Dendritic cell treated with granulocyte-macrophage colony-stimulating factor and Interleukin-4, amounts not matched to agents 40 ng/mL and 50 ng/mL, for 4 days (primary cell): ENCODE data around the gene LASP1.

Experiments used
- H3K27ac Mint-ChIP-seq: one replicate; pipeline ENCODE4 v1.8.0; 2022; ENCODE audit warnings: mild to moderate bottlenecking, mixed read lengths
- H3K27me3 Mint-ChIP-seq: one replicate; pipeline ENCODE4 v1.8.0; 2022; ENCODE audit warnings: mild to moderate bottlenecking, mixed read lengths
- H3K36me3 Mint-ChIP-seq: one replicate; pipeline ENCODE4 v1.8.0; 2022; ENCODE audit warnings: low read depth, mixed read lengths
- H3K4me1 Mint-ChIP-seq: one replicate; pipeline ENCODE4 v1.8.0; 2022; ENCODE audit warnings: low read depth, mixed read lengths
- H3K4me3 Mint-ChIP-seq: one replicate; pipeline ENCODE4 v1.8.0; 2022; ENCODE audit warnings: mild to moderate bottlenecking, moderate library complexity, mixed read lengths
- H3K9me3 Mint-ChIP-seq: one replicate; pipeline ENCODE4 v1.8.0; 2022; ENCODE audit warnings: mixed read lengths
- intact Hi-C: fragments of 100-400 bp; cut with micrococcal nuclease; formaldehyde crosslinking; loops from one replicate; pipeline ENCODE4 v1.15.0; 2022

Gene LASP1

DNA sequence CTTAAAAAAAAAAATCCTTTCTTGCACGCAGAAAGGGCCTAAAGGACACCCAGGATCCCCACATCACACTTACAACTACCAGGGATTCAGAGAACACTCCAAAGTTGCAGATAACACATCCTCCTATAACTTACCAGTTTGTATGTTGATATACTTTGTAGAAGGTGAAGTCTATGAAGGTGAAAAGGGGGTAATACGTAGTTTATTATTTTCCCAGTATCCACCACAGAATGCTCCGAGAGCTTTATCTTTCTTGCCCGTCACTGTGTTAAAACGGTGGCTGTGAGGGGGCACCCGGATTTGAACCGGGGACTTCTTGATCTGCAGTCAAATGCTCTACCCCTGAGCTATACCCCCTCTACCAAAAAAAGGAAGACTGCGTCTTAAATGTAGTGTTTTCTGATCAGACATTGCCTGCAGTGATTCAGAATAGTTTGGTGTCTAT lies 8.4 kb upstream of the LASP1 start:
- no peaks in the 10 kb centered on the region for H3K36me3 Mint-ChIP-seq
- no peak overlapping the region for H3K27ac Mint-ChIP-seq
- no peaks in the 10 kb centered on the region for H3K9me3 Mint-ChIP-seq
- H3K4me1 Mint-ChIP-seq, result peaks cover 23% of the 10 kb centered on the region
- no peak overlapping the region for H3K4me3 Mint-ChIP-seq
- intact Hi-C loops, result no loop called here
- peaks cover 15% of the 10 kb centered on the region for H3K27me3 Mint-ChIP-seq

DNA sequence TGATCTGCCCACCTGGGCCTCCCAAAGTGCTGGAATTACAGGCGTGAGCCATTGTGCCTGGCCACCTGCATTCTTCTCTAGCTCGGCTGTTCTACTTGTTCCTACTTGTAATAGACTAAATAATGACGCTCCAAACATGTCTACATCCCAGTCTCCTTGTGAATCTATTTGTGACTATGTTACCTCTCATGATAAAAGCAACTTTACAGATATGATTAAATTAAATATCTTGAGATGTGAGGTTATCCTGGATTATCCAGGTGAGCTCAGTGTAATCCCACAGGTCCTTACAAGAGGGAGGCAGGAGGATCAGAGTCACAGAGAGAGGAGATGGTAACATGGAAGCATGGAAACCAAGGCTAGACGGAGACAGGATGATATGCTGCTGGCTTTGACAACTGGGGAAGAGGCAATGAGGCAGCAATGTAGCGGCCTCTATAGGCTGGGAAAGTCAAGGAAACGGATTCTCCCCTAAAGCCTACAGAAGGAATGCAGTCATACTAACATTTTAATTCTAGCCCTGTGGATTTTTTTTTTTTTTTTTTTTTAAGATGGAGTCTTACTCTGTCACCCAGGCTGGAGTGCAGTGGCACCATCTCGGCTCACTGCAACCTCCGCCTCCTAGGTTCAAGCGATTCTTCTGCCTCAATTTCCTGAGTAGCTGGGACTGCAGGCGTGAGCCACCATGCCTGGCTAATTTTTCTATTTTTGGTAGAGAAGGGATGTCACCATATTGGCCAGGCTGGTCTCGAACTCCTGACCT lies 5.0 kb upstream of the LASP1 start:
- peaks cover 2% of the 10 kb centered on the region for H3K36me3 Mint-ChIP-seq
- H3K4me1 Mint-ChIP-seq, result peaks cover 18% of the 10 kb centered on the region
- intact Hi-C loops, result loop anchor here (5.0 kb wide), 1 partner anchor 113 kb away; the partner anchor contains the start of gene PSMB3
- peaks cover 15% of the 10 kb centered on the region for H3K27me3 Mint-ChIP-seq
- no peak overlapping the region for H3K4me3 Mint-ChIP-seq
- no peaks in the 10 kb centered on the region for H3K9me3 Mint-ChIP-seq
- no peak overlapping the region for H3K27ac Mint-ChIP-seq

DNA sequence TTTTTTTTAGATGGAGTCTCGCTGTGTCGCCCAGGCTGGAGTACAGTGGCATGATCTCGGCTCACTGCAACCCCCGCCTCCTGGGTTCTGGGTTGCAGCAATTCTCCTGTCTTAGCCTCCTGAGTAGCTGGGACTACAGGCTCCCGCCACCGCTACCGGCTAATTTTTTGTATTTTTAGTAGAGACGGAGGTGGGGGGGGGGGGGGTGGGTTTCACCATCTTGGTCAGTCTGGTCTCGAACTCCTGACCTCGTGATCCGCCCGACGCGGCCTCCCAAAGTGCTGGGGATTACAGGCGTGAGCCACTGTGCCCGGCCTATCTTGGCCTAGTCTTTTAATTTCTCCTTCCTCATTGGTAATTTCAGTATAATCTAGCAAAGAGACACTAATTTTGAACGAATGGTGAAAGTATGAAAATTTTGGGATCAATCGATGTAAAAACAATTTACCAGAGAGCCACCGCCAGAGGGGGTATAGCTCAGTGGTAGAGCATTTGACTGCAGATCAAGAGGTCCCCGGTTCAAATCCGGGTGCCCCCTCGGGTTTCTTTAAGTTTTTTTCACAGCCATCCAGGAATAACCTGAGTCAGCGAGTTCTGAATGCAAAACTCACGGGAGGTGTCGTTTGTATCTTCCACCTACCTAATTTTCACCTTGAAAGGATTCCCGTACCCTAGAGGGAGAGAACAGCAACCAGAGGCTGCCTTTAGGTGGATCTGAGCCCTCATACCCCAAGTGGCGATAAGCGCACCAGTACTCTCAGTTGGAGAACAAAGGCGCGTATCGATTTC lies 2.5 kb upstream of the LASP1 start:
- H3K36me3 Mint-ChIP-seq, result peaks cover 27% of the 10 kb centered on the region
- H3K9me3 Mint-ChIP-seq, result no peaks in the 10 kb centered on the region
- H3K27ac Mint-ChIP-seq, result peak overlapping the region; percentile 97
- intact Hi-C loops, result loop anchor here (5.0 kb wide), 1 partner anchor 115 kb away; the partner anchor contains the start of gene PSMB3
- H3K4me1 Mint-ChIP-seq, result peaks cover 34% of the 10 kb centered on the region
- H3K4me3 Mint-ChIP-seq, result peak overlapping the region; percentile 100
- peaks cover 12% of the 10 kb centered on the region for H3K27me3 Mint-ChIP-seq

DNA sequence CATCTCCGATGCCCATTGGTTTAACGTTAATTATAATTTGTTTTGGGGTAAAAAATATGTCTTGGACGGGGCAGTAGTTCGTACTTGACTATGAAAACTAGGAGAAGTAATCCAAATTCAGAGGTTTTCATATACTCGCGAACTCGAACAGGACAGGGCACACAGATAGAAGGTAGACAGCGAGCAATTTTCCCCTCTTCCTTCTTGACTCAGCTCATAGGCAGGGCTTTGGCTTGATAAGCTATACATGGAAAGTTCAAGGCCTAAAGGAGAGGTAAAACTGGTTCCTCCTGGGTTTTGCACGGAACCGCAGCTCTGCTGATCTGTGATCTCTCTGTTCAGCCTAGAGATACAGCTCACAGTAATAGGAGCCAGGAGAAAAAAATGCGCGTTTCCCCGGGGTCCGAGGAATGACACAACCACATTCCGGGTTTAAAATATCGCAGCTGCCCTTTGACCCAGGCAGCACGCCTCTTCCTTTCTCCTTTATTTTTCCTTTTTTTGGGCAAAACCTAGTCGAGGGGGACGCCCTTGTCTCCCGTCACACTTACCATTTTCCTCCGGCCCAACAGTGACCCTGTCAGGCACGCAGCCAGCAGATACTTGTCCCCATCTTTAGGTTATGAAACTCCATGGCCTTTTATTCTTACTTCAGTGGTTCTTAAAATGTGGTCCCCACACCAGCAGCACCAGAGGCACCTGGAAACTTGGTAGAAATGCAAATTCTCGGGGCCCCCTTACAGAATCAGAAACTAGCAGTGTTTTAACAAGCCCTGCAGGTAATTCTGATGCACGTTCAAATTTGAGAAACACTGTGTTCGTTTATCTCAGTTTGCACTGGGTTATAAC lies 1.7 kb upstream of the LASP1 start:
- Mint-ChIP-seq H3K36me3 (peaks cover 35% of the 10 kb centered on the region), H3K27ac (peak overlapping the region; percentile 97), H3K9me3 (no peaks in the 10 kb centered on the region), H3K27me3 (peaks cover 5% of the 10 kb centered on the region), H3K4me1 (peaks cover 43% of the 10 kb centered on the region), H3K4me3 (peak overlapping the region; percentile 100)
- intact Hi-C loops, result loop anchor here (5.0 kb wide), 1 partner anchor 116 kb away; the partner anchor contains the start of gene PSMB3

DNA sequence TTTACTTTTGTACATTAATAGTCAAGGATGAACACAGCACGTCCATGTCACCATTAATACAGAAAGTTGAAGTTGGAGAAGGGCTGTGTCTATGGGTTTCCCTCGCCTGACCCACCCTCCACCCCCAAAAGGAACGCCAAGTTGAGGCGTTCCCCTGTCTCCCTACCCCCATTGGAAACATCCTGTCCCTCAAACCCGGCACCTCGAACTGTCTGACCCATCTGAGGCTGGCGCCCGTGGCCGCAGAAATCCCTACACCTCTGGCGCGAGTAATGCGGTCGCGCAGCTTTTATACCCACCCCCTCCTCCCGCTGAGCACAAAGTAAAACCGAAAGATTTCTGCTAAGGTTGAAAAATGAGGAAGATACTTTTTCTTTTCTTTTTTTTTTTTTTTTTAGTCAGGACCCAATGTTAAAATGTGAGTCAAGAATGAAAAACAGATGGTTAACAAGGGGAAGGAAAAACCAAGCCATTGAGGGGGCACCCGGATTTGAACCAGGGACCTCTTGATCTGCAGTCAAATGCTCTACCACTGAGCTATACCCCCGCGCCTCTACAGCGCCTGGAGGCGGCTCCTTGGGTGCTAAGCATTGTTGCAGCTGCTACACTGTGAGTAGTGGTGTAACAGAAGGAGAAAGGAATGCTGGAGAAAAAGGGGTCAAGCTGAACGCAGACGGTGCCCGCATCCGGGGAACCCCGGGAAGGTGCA lies 887 bp upstream of the LASP1 start:
- peaks cover 43% of the 10 kb centered on the region for H3K36me3 Mint-ChIP-seq
- peak overlapping the region; percentile 97 for H3K27ac Mint-ChIP-seq
- peaks cover 3% of the 10 kb centered on the region for H3K27me3 Mint-ChIP-seq
- intact Hi-C loops, result loop anchor here (1.0 to 5.0 kb wide), 2 partner anchors 16 to 117 kb away; partner anchors contain the start of genes PSMB3 and RPL23
- H3K4me1 Mint-ChIP-seq, result peaks cover 50% of the 10 kb centered on the region
- H3K9me3 Mint-ChIP-seq, result no peaks in the 10 kb centered on the region
- peak overlapping the region; percentile 100 for H3K4me3 Mint-ChIP-seq

DNA sequence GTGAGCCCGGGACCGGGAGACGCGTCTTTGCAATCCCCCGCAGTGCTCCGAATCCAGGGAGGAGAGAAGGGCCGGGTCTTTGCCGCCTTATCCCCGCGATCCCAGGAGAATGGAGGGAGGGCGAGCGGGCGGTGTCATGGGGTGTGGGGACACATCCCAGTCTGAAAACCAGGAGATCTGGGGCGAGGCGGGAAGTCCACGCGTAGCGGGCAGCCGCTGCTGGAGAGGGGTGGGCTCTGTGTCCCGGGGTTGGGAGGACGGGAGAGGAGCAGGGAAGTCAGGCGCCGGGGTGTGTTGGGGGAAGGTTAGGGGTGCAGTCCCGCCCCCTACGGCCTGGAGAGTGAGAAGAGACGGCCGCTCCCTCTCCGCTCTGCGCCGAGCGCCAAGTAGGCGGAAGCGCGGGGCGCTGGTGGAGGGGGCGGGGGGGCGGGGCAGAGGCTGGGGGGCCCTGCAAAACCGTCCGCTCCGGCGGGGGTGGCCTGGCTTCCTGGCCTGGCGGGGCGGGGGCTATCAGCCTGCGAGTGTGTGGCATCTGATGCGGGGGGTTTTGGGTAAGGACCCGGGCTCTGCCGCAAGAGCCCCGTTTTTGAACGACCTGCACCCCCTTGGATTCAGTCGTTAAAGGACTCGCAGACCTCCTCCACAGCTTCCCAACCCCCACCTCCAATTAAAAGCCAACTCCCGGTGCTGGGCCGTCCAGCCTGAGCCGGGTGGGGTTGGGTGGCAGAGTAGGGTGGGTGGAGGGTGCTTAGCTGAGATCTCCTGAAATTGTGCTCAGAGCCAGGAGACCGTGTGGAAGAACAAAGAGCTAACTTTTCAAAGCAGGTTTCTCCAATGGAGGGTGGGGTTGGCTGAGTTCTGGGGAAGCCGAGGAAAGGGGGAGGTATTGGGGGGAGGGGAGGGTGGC lies 654 bp downstream of the LASP1 start:
- Mint-ChIP-seq H3K9me3 (no peaks in the 10 kb centered on the region), H3K36me3 (peaks cover 59% of the 10 kb centered on the region), H3K4me3 (peak overlapping the region; percentile 100), H3K4me1 (peaks cover 61% of the 10 kb centered on the region), H3K27ac (peak overlapping the region; percentile 97), H3K27me3 (no peaks in the 10 kb centered on the region)
- intact Hi-C loops, result loop anchor here (1.0 kb wide), 1 partner anchor 45 kb away; the partner anchor contains the start of gene CWC25

DNA sequence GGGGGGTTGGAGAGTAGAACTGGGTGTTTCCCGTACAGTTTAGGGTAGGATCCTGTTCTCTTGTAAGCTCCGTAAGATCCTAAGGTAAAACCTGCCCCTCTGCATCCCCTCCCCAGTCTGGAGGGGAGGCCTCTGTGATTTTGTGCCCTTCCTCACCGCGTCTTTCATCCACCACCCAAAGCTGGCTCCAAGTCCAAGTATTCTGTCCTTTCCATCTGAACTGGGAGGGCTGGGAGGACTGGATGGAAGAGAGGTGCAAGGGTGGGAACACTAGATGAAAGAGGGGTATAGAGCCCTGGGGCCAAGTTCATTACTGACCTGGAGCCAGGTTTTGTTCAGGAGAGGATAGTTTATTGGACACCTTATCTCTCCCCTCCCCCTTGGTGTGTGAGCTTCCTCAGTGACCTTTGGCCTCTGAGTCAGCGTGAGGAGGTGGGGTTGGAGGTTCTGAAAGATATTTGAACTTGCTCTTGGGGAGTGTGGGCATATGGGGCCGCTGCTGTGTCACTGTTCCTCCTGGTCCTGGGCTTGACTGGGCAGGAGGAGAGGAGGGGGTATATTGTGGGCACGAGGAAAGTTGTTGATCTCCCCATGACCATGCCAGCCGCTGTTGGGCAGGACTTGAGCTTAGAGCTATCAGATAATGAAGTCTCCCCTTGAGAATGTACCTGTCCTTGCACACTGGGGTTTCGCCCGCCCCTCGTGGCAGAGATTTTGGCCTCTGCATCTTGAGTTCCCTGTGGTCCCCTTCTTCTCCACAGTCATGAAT lies 1.6 kb downstream of the LASP1 start:
- peaks cover 65% of the 10 kb centered on the region for H3K36me3 Mint-ChIP-seq

DNA sequence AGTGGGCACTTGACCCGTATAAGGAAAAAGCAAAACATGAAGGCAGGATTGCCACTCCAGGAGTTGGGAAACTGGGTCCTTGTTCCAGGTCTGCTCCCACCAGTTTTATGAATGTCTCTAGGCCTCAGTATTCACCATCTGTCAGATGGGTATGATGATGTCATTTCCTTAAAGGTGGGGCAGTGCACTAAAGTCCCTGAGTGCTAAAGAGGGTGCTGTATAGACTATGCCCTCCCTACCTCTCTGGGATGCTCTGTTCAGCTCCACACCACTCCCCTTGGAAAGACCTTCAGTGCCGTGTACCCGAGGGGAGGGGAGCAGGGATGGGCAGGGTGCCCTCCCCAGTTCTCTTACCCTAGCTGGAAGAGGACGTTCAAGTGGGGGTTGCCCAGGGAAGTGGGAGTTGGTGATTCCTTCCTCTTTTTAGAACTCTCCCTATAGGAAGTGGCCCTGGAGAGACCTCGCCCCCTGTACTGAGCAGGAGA lies 2.2 kb downstream of the LASP1 start:
- Mint-ChIP-seq H3K27ac (peak overlapping the region; percentile 97), H3K4me1 (peaks cover 73% of the 10 kb centered on the region), H3K36me3 (peaks cover 71% of the 10 kb centered on the region), H3K9me3 (no peaks in the 10 kb centered on the region), H3K27me3 (no peaks in the 10 kb centered on the region), H3K4me3 (peak overlapping the region; percentile 82)
- intact Hi-C loops, result no loop called here

More for the DNA sequence above, 1.6 kb downstream of the LASP1 start:
- intact Hi-C loops, result no loop called here
- Mint-ChIP-seq H3K27me3 (no peaks in the 10 kb centered on the region), H3K9me3 (no peaks in the 10 kb centered on the region), H3K27ac (peak overlapping the region; percentile 97), H3K4me1 (peaks cover 67% of the 10 kb centered on the region), H3K4me3 (peak overlapping the region; percentile 82)

DNA sequence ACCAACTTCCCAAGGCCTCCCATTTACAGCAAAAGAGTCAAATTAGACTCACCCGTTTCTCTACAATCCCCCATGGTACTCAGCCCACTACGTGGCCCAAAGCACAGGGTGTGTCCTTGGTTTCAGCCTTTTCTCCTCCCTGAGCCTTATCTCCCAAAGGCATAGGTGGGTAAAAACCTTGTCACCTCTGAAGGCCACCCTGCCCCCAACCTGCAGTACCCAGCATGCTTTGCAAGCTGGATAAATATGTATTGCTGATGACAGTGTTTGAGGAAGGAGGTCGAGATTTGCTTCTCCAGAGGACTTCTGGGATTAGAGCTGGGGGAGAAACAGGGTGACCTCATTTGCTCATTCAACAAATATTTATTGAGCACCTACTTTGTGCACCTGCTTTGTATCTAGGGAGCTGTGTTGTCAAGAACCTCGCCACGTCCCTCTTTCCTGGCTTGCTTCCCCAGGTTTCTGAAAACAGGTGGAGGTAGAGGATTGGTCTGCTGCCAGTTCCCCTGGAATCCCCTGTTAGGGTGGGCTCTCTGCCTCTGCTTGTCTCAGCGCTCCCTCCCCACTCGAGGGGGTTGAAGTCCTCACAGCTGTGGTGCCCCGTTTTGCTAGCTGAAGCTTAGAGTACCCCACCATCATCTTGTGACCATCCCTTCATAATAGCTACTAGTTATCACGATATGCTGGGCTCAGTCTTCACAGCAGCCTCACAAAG lies 3.0 kb downstream of the LASP1 start:
- H3K27ac Mint-ChIP-seq, result peak overlapping the region; percentile 97
- peaks cover 78% of the 10 kb centered on the region for H3K36me3 Mint-ChIP-seq
- H3K4me1 Mint-ChIP-seq, result peaks cover 77% of the 10 kb centered on the region
- H3K4me3 Mint-ChIP-seq, result peak overlapping the region; percentile 82
- no peaks in the 10 kb centered on the region for H3K27me3 Mint-ChIP-seq
- no peaks in the 10 kb centered on the region for H3K9me3 Mint-ChIP-seq
- intact Hi-C loops, result no loop called here

DNA sequence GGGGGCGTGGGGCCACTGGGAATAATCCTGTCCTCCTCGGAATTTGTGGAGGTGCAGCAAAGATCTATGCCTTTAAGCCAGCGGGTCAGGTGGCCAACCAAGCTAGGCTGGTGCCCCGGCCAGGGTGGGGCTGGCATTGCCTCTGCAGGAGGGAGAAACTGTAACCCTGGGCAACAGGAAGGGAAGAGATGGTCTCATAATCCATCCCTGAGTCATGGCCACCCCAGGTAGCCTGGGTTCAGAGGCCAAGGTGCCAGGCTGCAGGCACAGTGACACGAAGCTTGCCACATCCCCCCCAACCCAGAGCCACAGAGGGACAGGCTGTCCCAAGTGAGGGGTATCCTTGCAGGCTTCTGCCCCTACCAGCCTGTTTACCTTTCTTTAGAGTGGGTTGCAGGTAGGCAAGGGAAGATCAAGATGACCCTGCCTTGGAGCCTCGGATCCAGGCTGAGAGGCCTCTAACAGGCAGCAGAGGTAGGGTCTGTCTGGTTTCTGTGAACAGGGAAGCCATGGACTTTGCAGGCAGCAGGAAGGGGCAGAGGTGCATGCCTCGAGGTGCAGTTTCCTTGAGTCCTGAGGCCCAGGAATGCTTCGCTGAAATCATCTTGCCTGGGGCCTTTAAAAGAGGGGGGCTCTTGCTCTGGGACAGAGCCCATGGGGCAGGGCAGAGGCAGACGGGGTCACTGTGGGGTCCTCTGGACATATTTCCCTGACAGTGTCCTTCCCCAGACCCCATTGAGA lies 4.0 kb downstream of the LASP1 start:
- intact Hi-C loops, result no loop called here
- H3K4me3 Mint-ChIP-seq, result no peak overlapping the region
- peak overlapping the region; percentile 97 for H3K27ac Mint-ChIP-seq
- no peaks in the 10 kb centered on the region for H3K27me3 Mint-ChIP-seq
- H3K9me3 Mint-ChIP-seq, result no peaks in the 10 kb centered on the region
- H3K4me1 Mint-ChIP-seq, result peaks cover 78% of the 10 kb centered on the region
- H3K36me3 Mint-ChIP-seq, result peaks cover 88% of the 10 kb centered on the region
